HG03139 (cell line): Measurements from ENCODE around the gene TINCR.
"Not testable (repeated sequence)": the region's sequence is repeated elsewhere in the genome, so short reads cannot be mapped to it uniquely, and the experiment has no call there.

Experiments
- ATAC-seq: cut with Tn5 transposase; IDR thresholded peaks from one replicate; pipeline ENCODE4 v1.9.1; 2021; ENCODE audit not compliant: unreplicated experiment

The TINCR gene

DNA sequence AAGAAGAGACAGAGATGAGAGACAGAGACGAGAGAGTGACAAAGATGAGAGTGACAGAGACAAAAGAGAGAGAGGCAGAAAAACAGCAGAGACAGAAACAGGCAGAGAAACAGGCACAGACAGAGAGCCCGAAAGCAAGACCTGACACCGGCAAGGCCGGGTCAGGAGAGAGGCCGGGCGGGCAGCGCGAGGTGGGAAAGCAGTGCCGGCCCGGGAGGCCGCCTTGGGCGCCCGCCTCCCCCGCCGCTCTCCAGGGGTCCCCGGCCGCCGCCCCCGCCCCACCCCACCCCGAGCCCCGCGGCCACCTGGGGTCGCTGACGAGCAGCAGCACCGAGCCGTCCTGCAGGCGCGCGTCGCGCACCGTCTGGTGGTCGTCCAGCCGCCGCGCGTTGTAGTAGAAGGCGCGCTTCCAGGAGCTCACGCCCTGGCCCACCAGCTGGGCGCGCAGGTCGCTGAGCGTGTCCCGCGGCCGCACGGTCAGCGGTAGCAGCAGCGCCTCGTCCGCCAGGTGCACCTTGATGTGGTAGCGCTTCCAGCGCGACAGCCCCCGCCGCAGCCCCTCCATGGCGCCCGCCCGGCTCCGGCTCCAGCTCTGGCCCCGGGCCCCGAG, at the start of gene TINCR:
TSS of gene TINCR (minus strand) at position 594 of the 610 bp plus-strand sequence.
- ATAC-seq: no peak

DNA sequence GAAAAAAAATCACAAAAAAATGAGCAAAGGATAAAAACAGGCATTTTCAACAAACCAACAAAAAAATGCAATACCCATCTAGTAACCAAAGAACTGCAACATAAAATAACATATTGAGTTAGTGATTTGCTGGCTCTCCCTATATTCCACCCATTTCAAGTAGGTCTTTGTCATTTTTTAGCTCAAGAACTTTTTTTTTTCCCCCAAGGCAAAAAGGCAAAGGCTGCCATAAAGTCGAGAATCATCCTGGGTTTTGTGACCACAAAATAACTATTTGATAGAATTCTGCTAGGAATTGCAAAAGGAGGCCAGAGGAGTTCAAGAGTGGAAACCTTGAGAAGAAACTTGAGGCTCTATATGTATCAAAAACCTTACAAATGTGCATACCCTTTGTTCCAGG, 49.3 kb upstream of the TINCR start:
- no peak for ATAC-seq

GRCh38 chr19:5615756-5616327, 48.1 kb upstream of the TINCR start:
- no peak for ATAC-seq

- ATAC-seq: no peak
These were observed 45.4 kb upstream of the TINCR start for GRCh38 chr19:5612891-5613865.

DNA sequence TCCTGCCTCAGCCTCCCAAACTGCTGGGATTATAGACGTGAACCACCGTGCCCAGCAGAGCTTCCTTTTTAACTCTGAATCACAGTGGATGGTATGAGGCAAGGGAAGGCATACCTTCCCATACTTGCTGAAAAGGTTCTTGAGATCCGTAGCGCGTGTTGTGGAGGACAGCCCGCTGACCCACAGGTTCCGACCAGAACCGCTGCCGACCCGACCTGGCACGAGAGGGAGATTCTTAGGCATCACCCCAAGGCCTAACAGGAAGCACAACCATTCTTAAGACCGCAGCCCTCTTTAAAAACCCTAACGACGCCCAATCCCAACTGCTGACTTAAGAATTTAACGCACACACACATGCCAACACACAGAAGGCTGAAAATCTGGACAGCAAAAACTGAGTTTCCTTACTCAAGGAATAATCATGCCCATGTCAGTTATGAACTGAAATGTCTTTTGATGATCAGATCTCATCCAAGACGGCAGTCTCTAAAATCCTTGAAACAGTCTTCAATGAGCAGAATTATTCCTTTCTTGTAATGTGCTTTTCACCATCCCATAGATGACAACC, 42.2 kb upstream of the TINCR start:
- ATAC-seq: no peak

- ATAC-seq: not testable (repeated sequence)
These were observed 41.0 kb upstream of the TINCR start for GRCh38 chr19:5608766-5609165.

- ATAC-seq: no peak
These were observed 40.5 kb upstream of the TINCR start for GRCh38 chr19:5608291-5608690.

DNA sequence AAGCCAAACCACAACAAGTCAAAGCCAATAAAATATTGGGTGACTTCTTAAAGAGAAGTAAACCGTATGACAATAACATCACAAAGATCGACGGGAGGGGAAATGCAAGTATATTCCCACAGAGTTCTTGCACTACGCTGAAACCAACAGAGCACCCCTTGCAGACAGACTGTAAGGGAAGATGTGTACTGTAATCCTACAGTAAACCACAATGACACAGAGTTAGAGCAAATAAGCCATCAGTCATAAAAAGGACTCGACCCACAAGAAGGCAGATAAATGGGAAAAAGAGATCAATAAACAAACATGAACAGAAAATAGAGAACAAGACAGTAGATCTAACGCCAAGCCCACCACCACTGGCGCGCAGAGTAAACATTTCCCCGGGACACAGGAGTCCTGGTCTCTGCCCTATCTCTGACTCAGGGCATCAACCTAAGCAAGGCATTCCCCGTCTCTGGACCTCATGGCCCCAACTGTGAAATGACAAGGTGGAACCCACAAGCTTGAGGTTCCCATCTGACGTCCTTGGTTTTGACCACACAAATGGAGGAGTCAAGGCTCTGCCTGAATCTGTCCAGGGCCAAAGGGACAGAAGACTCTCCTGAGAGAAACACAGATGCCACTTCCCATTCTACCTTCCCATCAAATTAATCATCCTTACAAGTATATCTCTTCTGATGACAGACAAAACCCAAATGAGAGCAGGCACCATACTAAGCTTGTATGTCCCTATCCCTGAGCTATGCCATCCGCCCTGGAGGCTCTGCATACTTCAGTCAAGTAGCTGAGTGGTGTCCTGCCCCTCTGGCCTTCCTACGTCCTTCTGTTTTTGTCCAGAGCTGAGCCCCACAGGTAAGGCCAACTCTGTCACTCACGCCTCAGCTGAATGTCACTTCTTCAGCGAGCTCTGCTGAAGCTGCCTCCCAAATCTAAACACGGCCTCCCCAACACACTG, 39.8 kb upstream of the TINCR start:
- ATAC-seq: no peak

DNA sequence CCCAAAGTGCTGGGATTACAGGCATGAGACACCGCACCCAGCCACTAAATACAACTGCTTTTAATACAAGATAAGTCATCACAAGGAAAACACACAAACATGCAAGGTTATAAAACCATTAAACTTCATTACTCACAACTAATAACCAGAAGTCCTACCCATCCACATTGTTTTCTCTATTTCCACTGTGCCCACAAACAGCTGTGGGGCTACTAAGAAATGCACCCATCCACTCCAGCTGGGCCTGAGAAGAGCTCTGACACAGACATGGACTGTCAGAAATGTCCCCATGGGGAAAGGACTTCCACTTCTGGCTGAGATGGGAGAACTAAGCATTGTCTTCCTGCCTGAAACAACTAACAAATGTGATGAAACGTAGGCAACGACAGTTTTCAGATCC, 37.6 kb upstream of the TINCR start:
- no peak for ATAC-seq

GRCh38 chr19:5603626-5604025, 35.9 kb upstream of the TINCR start:
- no peak for ATAC-seq

GRCh38 chr19:5600797-5601196, 33.0 kb upstream of the TINCR start:
- no peak for ATAC-seq

DNA sequence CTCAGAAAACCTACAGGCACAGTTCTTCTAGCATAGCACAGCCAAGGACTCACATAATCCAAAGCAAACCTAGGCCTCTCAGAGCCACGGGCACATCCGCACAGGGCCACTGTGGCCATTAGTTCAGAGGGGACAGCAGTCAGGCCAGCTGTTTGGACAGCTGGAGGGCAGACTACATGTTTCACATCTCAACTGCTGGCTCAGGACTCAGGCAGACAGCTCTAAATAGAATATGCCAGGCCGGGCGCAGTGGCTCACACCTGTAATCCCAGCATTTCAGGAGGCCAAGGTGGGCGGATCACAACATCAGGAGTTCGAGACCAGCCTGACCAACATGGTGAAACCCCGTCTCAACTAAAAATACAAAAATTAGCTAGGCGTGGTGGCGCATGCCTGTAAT, 28.0 kb upstream of the TINCR start:
- no peak for ATAC-seq

DNA sequence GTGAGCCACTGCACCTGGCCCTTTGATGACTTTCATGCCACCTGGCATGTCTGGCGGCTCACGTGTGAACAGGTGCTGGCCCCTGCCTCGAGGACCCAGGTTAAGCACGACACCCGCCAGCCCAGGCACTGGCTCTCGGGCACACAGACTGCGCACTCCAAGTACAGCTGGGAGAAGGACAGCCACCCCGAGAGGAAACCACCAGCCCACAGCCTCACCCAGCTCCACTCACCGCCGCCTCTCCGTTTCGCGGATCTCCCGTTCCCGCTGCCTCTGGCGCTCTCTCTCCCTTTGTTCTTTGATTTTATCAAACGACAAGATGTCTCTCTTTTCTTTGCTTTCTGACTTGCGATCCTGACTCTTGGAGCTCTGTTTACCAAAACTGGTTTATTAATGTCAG, 27.4 kb upstream of the TINCR start:
- no peak for ATAC-seq

- no peak for ATAC-seq
These were observed 26.8 kb upstream of the TINCR start for GRCh38 chr19:5594521-5594950.

DNA sequence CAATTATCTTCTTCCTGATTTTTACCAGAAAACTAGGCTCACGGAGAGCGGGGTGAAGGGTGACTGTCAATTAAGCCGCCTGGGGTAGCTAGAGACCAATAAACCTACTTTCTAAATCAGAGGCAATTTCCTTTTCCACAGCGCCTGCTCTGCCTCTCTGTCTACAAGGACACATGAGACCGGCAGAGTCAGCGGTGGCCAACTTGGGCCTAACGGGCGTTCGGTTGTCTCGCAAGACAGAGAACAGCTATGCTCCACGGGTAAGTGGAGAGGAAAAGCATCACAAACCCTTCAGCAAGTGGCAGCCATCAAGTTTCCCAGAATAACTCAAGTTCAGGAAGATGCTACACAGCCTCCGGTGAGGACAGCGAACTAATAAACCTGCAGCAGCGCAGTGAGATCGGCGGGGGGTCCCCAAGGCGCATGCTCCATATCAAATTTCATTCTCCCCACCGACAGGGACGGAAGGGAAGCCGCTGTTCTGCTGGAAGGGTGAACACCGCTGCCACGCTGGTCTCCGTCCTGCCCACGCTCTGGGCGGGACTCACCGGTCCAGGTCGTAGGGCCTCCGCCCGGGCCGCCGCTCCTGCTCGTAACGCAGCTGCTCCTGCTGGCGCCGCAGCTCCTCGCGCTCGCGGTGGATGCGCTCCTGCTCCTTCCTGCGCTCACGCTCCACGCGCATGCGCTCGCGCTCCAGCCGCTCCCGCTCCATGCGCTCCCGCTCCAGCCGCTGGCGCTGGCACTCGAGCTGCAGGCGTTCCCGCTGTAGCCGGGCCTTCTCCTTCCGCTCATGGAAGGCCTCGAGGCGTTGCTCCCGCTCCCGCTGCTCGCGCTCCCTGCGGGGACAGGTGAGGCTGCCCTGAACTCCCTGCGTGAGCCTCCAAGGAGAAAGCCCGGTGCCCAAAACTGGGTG, 25.8 kb upstream of the TINCR start:
- no peak for ATAC-seq

DNA sequence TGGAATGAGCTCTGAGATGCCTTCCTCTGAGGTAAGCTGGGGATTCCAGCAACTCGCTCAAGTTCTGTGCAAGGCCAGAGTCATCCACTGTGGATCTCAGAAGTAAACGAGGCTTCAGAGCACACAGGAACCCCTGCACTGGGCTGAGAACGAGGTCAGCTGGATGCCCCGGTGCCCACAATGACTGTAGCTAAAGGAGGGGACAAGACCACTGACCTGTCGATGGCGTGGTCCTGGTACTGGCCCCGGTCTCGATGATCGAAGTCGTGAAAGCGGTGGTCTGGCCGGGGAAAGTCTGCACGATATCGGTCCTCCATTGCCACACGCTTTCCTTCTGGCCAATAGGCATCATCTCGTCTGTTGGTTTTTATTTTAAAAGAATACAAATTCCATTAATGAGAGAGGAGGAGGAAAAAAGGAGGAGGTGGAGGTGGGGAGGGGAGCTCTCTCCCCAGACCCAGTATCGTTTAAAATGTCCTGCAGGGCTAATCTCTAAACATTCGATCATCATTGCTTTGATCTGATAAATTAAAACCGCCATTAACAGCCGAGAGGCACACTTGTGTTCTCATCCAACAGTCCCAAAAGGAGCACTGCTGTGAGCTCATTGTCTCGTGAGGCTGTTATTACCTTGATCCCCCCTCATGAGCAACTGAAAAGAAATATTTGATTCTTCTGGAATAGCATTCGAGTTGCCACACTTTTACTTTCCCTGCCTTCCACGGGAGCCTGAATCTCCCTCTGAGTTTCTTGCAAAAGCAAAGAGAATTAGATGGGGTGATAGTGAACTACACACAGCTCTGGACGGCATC, 25.0 kb upstream of the TINCR start:
- no peak for ATAC-seq

GRCh38 chr19:5591476-5591875, 23.7 kb upstream of the TINCR start:
- ATAC-seq: no peak

DNA sequence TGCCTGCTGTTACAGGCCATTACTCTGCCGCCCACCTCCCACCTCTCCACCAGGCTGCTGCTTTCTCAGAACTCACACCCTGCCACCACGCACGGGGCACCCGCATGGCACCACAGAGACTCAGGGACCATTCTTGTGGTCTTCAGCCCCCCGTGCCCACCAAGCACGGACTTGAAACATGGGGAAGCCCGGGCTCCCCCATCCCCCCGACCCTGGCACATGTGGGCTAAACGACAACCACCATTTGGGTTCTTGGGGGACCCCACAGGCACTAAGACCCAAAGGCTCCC, 23.1 kb upstream of the TINCR start:
- ATAC-seq: no peak
